Hematopoietic multipotent progenitor cell (in vitro differentiated cells): Measurements from ENCODE around the gene ANKH. TPM values are rescaled to one million over a fixed set of nuclear protein-coding genes. Genes with fewer than 3 reads are reported as not detected.
"Not testable (repeated sequence)": the region's sequence is repeated elsewhere in the genome, so short reads cannot be mapped to it uniquely, and the experiment has no call there.

Experiments used
- DNase-seq, 3 donors: peaks; one replicate each; pipeline ENCODE4 v3.0.0-alpha.2; 2011 to 2015; ENCODE audit warnings: low read depth in 2 of 3, low spot score in 2 of 3
- total RNA-seq: library from RNA; depleted of rRNA; stranded (reverse); fragments of >200 nt; gene quantifications from one replicate; pipeline ENCODE4 v1.2.3, GENCODE V29; 2012

ANKH gene
- total RNA-seq, 1 donor = 14.0 TPM

DNA sequence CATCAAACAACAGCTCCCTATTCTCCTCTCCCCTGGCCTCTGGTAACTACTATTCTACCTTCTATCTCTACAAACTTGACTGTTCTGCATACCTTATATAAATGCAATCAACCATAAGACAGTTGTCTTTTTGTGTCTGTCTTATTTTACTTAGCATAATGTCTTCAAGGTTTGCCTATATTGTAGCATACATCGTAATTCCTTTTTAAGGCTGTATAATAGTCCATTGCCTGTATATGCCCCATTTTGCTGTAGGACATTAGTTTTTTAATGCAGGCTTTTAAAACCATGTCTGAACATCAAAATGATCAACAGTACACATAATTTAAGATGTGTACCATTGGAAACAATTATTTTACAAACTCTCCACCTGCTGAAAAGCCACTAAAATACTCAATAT, 12.4 kb downstream of the ANKH start:
- DNase-seq = no peak

DNA sequence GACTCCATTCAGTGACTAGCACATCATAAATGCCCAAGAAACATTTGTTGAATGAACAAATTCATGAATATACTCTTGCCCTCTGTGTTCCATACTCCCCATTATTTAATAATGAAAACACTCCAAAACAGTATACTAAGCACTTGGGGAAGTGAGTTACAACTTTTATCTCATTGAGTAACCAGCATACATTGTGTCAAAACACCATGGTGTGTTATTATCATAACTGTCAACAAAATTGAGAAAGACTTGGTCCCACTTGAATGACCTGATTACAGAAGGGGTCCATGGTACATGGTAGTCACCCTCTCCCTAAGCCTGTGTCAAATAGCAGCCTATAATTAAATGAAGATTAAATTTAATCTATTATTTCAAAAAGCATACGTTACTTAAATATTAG, 16.2 kb downstream of the ANKH start:
- no peak for DNase-seq

DNA sequence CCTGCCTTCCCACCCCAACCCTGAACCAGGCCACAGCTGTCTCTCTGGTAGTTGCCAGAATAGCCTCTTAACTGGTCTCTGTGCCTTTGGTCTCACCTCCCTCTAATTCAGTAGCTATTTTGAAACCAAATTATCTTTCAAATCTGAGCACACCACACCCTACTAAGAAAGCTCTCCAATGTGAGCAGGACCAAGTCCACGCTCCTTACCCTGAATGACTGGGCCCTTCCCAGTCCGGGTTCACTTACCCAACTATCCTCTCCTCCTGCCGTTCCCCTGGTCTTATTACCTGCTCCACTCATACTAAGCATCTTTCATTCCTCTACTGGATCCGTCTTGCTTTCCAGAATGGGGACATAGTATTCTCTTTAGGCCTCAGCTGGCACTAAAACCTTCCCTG, 16.8 kb downstream of the ANKH start:
- no peak for DNase-seq

DNA sequence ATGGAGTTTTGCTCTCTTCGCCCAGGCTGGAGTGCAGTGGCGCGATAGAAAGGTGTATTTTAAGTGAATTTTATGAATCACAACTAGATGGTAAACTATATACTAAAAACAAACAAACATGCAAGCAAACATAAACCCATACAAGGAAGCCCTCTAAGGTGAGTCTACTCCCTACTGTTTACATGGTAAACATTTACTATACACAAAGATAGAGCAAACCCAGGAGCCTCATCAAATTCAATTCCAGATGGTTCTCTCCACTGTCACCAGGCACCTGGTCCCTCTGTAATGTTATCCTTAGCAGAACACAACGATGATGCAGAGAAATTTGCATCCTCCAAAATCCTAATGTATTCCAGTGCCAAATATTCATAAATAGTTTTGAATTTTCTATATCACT, 17.9 kb downstream of the ANKH start:
- DNase-seq = no peak

DNA sequence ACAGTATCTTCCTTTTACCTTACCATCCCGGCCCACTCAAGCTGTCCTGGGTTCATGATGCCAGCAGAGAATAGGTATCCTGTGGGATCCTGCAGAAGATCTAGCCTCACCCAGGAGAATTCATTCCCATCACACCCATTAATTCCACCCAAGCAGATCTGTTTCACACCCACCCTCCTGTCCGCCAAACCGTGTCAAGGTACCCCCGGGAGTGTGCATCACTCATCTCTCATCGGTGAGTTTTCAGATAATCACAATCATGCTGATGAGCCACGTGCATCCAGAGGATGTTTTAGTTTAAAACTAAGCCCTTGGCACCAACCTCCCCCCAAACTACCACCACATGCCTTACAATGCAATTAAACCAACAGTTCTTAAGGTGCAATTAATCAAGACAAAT, 18.8 kb downstream of the ANKH start:
- no peak for DNase-seq

DNA sequence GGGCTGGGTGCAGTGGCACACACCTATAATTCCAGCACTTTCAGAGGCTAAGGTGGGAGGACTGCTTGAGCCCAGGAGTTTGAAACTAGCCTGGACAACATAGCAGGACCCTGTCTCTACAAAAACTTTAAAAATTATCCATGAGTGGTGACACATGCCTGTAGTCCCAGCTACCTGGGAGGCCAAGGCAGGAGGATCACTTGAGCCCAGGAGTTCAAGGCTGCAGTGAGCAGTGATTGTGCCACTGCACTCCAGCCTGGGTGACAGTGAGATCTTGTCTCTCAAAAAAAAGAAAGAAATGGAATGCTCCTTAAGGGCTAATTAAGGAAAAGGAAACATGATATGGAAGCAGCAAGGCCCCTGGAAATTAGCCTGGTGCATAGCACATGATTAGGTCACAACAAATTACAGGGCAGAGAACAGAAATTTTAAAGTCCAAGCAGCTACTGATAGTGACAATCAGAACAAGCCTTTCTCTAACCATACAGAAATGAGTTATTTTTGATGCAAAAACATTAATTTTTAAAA, 19.5 kb downstream of the ANKH start:
- no peak for DNase-seq

DNA sequence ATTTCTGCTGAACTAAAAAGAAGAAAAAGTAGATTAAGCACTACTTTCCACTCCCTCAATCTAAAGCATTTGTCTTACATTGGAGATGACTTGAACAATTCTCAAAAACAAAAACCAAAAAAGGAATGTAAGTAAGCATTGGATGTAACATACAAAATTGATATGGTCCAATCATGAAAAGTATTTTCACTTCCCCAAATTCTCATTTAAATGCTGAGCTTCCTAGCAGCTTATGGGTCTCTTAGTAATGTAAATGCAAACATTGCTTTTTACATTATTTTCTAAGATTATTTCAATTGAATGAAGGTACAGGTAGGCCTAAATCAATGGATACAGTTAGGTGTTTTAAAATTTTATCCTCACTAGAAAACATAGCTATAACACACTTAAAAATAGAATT, 20.0 kb downstream of the ANKH start:
- DNase-seq = no peak

DNA sequence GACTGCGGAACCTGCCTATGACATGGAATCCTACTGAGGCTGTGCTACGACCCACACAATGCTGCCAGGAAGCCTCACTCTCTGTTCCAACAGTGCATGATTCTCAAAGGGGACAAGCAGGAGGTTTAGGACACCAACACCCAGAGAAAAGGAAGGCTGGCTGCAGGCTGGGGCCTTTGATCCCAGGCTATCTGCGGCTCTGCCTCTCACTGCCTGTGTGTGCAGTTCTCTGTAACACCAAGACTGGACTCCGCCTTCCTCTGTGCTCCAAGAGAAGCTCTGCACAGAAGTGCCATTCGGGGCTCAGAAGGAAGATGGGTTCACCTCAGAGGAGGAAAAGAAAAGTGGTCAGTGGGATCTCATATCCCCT, 20.5 kb downstream of the ANKH start:
- no peak for DNase-seq

DNA sequence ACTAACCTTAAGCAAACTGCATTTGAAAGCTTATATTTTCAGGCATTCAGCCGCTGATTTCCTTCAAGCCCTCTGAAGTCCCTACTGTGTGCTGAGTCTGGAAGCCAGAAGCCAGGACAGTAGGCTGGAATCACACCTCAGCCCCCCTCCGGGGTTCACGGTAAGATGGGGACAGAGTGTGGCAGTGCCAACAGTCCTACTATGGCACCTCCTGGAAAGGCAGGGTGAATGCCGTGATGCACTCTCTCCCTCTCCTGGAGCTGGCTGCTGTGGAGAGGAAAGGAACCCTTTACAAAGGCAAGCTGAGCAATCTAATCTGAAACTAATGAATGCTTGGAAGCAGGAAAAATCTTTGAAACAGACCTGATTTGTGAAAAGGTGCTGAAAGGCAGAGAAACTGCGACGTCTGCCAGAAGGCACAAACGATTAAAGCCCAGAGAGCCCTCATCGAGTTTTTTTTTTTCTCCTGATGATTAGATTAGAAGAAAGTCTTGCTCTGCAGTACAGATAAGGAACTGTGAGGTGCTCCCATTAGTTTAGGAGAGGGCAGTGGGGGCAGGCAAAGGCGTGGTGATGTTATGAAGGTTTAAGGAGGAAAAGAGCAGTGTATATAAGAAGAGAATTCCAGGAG, 21.0 kb downstream of the ANKH start:
- no peak for DNase-seq

DNA sequence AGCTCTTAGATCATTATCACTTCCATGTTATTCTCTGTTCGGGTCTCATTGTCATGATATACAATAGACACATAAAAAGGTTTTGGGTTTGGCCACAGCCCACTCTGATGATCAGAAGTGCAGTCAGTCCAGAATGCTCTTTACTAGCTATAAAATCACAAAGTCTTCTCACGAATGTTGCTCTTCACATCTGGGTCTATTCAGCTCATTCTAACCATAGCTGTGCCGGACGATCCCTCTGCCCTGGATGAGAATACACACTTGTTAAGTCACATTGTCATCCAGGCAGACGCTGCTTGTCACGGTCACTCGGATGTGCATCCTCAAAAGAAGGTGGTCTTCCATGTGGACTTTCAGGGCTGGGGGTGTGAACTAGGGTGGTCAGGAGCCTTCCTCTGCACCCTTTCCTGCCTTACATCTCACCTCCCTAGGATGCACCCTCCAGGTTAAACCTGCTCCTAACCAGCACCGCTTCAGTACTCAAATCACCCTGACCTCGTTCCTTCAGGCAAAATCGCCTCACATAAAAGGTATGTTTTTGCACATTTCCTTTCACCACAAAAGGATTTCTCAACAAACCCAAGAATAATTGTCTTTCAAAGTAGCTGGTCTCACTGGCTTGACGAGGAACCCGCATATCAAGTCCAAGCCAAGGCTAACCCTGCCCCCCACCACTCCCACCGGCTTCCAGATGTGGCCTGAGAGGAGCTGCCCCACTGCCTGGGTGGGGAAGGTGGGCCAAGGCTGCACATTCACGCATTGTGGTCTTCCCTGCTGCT, 21.9 kb downstream of the ANKH start:
- DNase-seq = no peak

DNA sequence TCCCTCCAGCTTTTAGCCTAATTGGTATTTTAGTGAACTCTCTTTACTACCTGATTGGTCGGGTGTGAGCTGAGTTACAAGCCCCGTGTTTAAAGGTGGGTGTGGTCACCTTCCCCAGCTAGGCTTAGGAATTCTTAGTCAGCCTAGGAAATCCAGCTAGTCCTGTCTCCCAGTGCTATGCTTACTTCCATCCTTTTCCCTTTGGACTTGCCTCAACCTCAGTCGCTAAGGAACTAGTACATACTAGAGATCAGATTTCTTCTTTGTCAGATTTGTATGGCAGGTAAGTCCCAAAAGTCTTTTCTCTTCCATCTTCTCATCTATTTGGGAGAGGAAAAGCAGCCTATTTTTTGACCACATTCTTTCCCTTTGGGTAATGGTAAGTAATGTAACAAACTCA, 22.6 kb downstream of the ANKH start:
- not testable (repeated sequence) for DNase-seq

DNA sequence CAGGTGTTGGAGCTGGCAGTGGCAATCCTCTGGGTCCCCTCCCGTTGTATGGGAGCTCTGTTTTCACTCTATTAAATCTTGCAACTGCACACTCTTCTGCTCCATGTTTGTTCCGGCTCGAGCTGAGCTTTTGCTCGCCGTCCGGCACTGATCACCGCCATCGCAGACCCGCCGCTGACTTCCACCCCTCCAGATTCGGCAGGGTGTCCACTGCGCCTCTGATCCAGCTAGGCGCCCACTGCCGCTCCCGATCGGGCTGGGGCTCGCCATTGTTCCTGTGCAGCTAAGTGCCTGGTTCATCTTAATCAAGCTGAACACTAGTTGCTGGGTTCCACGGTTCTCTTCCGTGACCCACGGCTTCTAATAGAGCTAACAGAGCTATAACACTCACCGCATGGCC, 23.2 kb downstream of the ANKH start:
- DNase-seq = no peak

DNA sequence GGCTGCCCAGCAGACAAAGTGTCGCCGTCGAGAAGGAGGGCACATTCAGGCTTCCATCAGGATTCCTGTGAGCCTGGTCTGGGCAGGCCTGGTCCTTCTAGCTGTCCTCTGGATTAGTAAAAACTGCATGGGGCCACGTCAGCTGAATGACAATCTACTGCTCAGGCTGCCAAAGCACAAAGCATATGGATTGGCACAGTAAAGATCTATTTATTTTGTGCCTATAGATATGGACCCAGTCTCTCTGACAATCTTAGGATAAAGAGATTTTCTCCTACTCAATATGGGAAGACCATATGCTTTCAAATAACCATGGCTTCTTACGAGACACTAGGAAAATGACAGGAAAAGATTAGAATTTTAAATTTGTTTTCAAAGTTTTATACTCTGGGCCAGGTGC, 24.1 kb downstream of the ANKH start:
- no peak for DNase-seq

DNA sequence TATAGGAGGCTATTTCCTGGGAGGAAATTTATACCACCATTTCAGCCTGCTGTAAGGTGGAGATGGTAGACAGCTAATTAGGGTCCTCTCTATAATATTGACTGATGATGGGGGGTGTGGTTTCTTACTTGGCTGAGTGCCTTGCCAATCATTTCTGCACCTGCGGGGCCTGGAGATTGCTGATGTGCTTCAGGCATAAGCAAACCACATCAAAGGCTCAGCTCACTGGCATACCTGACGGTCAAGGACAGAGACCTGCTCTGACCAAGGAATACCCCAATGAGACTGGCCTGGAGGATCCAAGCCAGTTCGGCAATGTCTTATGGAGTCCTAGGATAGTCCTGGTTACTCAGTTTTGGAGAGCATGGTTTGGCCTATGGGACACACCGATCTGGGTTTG, 29.5 kb downstream of the ANKH start:
- no peak for DNase-seq

DNA sequence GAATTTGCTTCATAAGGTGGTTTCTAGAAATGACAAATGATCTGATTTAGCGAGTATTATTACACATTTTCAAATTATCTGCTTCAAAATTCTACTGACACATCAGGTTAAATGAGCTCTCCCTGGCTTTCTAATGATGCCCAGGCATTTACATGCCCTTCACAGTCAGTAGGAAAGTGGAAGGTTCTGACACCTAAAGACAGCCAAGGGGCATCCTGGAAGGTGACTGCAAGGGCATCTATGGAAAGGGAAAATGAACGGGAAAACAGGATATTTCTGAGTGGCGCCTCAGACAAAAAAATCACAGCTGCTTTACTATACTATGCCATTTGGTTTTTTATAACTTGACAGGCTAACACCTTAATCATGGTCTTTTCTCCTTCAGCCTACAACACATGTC, 31.0 kb downstream of the ANKH start:
- DNase-seq = no peak

DNA sequence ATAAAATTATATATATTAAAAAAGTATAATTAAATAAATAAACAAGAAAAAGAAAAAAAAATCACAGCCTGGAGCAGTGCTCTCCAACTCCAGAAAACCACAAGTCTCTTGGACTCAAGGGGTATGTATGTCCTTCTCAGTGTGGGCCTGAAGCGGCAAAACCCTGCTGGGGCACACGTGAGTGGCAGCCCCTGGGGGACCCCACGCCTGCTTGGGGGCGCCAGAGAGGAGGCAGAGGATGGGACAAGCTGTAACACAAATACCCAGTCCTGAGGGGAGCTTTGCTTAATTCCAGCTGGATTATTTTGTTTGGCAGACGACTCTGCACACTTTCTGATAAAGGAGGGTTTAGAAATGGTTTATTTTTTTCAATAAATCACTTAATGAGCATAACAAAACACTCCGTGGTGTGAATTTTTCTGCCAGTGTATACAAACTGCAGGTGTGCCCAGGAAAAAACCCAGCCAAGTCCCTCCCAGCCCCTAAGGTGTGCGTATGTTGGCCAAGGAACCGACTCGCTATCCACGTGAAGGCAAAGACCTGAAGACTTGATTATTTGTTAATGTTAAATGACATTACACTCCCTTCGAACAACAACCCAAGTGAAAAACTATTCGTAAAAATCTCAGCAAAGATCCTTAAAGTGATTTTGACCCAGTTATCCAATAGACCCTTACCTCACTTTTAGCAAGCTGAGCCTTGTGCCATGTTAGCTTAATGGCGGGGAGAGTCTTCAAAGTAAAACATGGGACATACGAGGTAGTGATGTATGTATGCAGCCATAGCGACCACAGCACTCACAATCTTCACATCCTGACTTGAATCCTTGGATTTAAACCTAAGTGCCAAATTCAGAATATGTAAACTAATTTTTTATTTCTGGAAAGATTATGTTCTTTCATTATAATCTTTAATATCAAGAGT, 32.9 kb downstream of the ANKH start:
- no peak for DNase-seq

DNA sequence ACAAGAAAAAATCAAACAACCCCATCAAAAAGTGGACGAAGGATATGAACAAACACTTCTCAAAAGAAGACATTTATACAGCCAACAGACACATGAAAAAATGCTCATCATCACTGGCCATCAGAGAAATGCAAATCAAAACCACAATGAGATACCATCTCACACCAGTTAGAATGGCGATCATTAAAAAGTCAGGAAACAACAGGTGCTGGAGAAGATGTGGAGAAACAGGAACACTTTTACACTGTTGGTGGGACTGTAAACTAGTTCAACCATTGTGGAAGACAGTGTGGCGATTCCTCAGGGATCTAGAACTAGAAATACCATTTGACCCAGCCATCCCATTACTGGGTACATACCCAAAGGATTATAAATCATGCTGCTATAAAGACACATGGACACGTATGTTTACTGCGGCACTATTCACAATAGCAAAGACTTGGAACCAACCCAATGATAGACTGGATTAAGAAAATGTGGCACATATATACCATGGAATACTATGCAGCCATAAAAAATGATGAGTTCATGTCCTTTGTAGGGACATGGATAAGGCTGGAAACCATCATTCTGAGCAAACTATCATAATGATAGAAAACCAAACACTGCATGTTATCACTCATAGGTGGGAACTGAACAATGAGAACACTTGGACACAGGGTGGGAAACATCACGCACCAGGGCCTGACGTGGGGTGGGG, 34.0 kb downstream of the ANKH start:
- not testable (repeated sequence) for DNase-seq

DNA sequence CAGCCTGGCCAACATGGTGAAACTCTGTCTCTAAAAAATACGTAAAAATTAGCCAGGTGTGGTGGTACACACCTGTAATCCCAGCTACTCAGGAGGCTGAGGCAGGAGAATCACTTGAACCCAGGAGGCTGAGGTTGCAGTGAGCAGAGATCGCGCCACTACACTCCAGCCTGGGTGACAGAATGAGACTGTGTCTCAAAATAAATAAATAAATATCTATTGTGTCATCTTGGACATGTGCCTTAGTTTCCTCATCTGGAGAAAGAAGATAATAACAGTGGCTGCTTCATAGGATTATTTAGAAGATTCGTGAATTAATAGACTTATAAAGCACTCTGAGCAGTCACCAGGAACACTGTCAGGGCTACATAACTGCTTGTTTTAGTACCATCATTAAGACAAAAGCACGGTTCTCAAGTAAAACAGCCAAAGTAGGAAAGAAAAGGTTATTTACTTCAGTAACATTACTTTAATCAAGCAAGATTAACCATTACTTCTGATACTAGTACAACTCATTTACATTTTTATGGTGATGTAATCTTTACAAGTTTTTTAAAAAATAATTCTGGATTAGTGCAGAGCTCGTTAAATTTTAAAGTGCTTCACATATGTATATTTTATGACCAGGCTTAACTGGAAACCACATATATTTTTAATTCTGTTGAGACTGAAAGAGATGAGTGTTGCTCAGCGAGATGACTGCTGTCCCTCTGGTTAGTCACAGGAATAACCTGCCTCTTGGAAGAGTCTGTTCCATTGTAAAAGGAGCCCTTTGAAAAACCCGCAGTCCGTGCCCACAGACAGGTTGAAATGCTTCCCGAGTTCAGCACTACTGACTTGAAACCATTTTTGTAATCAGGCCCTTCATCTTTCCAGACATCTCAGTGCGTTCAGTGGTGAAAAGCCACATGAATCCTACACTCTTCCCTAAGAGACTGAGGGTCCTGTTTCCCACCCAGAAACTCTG, 36.7 kb downstream of the ANKH start:
- DNase-seq = no peak

DNA sequence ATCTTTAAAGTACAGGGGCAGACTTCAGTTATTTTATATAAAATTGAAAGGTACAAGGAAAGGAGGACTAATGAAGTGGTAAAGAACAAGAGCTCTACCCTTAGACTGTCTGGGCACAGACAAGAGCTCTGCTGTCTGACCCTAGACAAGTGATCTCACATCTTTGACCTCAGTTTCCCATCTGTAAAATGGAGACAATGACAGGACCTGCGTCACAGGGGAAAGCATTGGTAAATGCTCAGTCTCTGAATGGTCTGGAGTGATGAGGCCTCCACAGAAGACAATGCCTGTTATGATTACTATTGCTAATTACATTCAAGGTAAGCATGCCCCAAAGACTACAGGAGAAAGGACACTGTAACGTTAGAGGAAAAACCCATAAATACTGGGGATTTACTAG, 37.5 kb downstream of the ANKH start:
- no peak for DNase-seq

DNA sequence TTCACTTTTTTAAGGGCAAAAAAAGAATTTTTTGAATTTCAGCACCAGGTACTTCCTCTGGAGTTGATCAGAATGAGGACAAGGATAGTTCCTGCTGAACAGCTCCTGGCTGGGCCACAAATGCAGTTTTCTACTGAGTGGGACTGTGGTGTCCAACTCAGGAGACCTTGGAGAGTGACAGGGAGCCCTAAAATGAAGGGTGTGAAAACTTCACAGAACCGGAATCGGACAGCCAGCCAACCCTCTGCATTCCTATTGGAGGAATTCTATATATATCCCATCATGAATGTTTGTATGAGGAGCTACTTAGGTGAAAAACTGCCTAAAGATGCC, 40.6 kb downstream of the ANKH start:
- DNase-seq = no peak
